VCaP (cell line): Measurements from ENCODE around the gene CENPE.
"Not testable (repeated sequence)": the region's sequence is repeated elsewhere in the genome, so short reads cannot be mapped to it uniquely, and the experiment has no call there.

Experiments
- H3K27ac ChIP-seq: fragments of 450-650 bp; 2 replicates; pipeline ENCODE4 v1.5.1; 2017
- TF ChIP-seq, protein P1 (sequence below): fragments of 450-650 bp; conservative IDR thresholded peaks from 2 replicates; pipeline ENCODE4 v1.5.1; 2017; ENCODE audit warnings: mild to moderate bottlenecking, moderate library complexity

CENPE gene, protein sequence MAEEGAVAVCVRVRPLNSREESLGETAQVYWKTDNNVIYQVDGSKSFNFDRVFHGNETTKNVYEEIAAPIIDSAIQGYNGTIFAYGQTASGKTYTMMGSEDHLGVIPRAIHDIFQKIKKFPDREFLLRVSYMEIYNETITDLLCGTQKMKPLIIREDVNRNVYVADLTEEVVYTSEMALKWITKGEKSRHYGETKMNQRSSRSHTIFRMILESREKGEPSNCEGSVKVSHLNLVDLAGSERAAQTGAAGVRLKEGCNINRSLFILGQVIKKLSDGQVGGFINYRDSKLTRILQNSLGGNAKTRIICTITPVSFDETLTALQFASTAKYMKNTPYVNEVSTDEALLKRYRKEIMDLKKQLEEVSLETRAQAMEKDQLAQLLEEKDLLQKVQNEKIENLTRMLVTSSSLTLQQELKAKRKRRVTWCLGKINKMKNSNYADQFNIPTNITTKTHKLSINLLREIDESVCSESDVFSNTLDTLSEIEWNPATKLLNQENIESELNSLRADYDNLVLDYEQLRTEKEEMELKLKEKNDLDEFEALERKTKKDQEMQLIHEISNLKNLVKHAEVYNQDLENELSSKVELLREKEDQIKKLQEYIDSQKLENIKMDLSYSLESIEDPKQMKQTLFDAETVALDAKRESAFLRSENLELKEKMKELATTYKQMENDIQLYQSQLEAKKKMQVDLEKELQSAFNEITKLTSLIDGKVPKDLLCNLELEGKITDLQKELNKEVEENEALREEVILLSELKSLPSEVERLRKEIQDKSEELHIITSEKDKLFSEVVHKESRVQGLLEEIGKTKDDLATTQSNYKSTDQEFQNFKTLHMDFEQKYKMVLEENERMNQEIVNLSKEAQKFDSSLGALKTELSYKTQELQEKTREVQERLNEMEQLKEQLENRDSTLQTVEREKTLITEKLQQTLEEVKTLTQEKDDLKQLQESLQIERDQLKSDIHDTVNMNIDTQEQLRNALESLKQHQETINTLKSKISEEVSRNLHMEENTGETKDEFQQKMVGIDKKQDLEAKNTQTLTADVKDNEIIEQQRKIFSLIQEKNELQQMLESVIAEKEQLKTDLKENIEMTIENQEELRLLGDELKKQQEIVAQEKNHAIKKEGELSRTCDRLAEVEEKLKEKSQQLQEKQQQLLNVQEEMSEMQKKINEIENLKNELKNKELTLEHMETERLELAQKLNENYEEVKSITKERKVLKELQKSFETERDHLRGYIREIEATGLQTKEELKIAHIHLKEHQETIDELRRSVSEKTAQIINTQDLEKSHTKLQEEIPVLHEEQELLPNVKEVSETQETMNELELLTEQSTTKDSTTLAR (N-terminal part only)

DNA sequence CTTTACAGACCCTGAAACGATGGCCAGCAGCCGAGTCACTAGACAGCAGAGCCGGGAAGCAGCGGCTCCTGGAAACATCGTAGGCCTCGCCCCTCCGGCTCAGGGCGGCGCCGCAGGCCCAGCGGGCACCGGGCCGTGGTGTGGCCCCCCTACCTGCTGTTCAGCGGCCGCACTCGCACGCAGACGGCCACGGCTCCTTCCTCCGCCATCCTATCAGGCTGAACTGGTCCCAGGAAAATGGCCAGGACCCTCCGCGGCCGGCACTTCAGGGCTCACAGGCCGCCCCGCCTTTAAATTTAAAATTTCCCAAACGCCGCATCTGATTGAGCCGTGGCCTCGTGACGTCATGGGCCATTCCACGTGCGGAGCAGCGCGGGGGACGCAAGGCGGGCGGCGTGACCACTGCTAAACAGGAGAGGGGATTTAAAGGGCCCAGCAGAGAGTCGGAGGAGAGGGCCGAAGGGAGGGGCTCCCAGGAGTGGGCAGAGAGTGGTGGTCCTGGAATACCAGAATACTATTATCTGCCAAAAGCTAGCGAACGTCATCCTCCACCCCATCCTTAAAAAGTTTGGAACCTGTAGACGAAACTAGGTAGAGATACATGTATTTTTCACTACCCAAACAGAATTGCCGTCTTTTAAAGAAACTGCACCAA lies at the start of gene CENPE:
Gene CENPE, minus strand, starts transcription at position 233 of the 655 bp plus-strand sequence. Its CDS starts 24 bp downstream, at position 209.
- TF ChIP-seq, protein P1, sequence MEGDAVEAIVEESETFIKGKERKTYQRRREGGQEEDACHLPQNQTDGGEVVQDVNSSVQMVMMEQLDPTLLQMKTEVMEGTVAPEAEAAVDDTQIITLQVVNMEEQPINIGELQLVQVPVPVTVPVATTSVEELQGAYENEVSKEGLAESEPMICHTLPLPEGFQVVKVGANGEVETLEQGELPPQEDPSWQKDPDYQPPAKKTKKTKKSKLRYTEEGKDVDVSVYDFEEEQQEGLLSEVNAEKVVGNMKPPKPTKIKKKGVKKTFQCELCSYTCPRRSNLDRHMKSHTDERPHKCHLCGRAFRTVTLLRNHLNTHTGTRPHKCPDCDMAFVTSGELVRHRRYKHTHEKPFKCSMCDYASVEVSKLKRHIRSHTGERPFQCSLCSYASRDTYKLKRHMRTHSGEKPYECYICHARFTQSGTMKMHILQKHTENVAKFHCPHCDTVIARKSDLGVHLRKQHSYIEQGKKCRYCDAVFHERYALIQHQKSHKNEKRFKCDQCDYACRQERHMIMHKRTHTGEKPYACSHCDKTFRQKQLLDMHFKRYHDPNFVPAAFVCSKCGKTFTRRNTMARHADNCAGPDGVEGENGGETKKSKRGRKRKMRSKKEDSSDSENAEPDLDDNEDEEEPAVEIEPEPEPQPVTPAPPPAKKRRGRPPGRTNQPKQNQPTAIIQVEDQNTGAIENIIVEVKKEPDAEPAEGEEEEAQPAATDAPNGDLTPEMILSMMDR = no peak
- peak within 1 kb of the TSS; percentile 71; the same call in 1 of the 2 replicates for H3K27ac ChIP-seq

DNA sequence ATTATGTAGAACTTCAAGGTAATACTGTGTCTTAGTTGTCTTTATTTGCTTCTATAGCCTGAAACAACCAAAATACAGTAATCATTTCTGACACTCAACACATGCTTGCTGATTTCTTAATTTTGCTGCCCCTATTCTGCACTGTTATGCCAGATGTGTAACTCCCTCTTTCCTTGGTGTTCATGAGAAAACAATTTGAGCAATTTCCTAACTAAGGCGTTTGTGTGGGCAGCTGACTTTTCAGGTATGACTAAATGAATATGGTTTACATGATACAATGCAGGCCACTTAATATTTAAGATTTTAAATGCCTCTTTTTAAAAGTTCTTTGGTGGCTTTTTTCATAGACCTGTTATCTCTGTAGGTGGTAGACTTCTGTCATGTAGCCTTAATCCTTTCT lies 46.1 kb upstream of the CENPE start:
- H3K27ac ChIP-seq = no peak overlapping the region
- TF ChIP-seq, protein P1 = no peak

DNA sequence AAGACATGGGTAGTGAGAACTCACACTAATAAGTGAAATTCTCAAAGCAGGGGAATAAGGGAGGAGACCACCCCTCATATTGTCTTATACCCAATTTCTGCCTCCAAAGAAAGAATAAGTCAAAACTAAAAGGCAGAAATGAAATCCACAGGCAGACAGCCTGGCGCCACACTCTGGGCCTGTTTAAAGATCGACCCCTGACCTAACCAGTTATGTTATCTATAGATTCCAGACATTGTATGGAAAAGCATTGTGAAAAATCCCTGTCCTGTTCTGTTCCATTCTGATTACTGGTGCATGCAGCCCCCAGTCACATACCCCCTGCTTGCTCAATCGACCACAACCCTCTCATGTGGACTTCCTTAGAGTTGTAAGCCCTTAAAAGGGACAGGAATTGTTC lies 32.8 kb upstream of the CENPE start:
- H3K27ac ChIP-seq = not testable (repeated sequence)

DNA sequence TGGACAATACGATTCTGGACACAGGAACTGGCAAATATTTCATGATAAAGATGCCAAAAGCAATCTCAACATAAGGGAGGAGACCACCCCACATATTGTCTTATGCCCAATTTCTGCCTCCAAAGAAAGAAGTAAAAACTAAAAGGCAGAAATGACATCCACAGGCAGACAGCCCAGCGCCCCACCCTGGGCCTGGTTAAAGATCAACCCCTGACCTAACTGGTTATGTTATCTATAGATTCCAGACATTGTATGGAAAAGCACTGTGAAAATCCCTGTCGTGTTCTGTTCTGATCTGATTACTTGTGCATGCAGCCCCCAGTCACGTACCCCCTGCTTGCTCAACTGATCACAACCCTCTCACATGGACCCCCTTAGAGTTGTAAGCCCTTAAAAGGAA lies 25.4 kb upstream of the CENPE start:
- not testable (repeated sequence) for H3K27ac ChIP-seq

DNA sequence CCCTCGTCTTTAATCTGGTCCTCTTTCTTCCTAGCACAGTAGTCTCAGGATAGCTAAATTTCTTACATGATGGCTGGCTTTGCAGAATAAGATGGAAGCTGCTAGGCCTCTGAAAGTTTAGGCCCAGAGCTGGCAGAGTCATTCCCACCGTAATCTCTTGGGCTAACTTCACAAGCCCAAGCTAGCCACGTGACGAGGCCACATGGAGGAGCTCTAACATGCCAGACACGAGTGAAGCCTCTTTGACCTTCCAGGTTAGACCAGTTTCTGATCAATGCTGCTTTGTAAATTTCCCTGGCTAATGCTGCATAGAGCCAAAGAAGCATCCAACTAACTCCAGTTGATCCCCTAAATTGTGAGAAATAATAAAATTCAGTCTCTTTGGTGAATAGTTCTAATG lies 9.5 kb upstream of the CENPE start:
- TF ChIP-seq, protein P1 = peak; percentile 75
- H3K27ac ChIP-seq = no peak overlapping the region

DNA sequence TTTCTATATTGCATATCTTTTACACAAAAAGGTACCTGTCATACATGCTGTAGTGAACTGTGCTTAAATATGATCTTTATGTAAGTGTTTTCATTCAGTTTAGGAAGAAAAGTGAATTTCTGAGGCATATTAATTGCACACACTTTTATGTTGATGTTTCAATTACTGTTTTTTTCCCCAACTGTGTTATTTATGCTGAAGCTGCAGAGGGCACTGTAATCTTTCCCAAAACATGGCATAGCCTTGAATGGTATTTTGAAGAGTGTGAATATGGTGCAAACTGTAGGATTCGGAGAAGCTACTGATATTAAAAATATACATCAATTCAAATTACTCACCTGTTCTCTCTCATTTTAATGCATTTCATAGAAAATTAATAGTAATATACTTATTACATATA lies 6.0 kb upstream of the CENPE start:
- no peak overlapping the region for H3K27ac ChIP-seq

DNA sequence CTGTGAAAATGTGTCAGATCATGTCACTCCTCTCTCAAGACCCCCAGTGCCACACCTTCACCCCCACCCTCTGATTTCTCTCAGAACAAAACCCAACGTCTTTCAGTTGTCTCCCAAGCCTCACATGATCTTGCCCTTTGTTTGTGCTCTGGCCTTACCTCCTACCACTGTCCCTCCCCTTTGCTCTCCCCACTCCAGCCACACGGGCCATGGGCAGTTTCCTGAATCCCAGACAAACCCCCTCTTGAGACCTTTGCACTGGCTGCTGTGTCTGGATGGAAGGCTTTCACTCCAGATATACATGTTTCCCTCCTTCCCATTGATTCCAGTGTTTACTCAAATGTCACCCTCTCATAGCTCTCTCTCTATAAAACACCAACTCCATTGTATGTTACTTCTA lies 3.6 kb upstream of the CENPE start:
- TF ChIP-seq, protein P1 = no peak
- no peak overlapping the region for H3K27ac ChIP-seq

More for the DNA sequence above, 6.0 kb upstream of the CENPE start:
- TF ChIP-seq, protein P1 = peak; percentile 78

DNA sequence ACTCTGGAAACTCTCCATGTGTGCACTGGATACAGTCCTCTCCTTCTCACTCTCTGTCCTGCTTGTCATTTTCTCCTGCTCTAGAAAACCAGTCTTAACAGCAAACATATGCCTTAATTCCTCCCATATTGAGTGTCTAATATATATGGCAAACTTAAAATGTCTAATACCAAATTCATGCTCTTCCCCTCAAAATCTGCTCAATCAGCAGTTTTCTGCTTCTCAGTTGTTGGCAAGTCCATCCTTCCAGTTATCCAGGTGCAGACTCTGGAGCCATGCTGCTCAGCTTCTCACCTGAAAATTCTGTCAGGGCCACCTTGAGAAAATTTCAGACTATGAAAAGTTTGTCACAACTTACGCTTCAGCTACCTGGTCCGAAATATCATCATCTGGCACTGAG lies 3.1 kb upstream of the CENPE start:
- TF ChIP-seq, protein P1 = no peak
- no peak overlapping the region for H3K27ac ChIP-seq
